Ovary (tissue), 9 donors: Measurements from ENCODE around the gene FNDC5. TPM values are rescaled to one million over a fixed set of nuclear protein-coding genes. Genes with fewer than 3 reads are reported as not detected.
A peak's percentile ranks its signal among the peaks of the same experiment; 100 is the strongest.

Experiments used
- DNase-seq, 5 donors: peaks; one replicate each; pipeline ENCODE4 v3.0.0-alpha.2; 2019 to 2020
- H3K27ac ChIP-seq, 2 donors: fragments of 200-600 bp; one replicate each; pipeline versions ENCODE4 v1.5.1 to v1.8.0; 2019 to 2022
- H3K27me3 ChIP-seq: fragments of 200-600 bp; one replicate; pipeline ENCODE4 v1.8.0; 2022
- H3K36me3 ChIP-seq: fragments of 200-600 bp; sonication (generic); one replicate; pipeline ENCODE4 v1.5.1; 2019
- H3K4me1 ChIP-seq: one replicate; pipeline ENCODE4 v1.8.1; 2013; ENCODE audit warnings: mild to moderate bottlenecking, moderate library complexity; ENCODE audit not compliant: insufficient read depth
- H3K4me3 ChIP-seq: fragments of 200-600 bp; sonication (generic); one replicate; pipeline ENCODE4 v1.5.1; 2017
- H3K9me3 ChIP-seq, 2 donors: fragments of 200-600 bp in 1 of 2; sonication (generic) in 1 of 2; one replicate each; pipeline versions ENCODE4 v1.5.1 to v1.8.1; 2013 to 2019; ENCODE audit warnings: mild to moderate bottlenecking in 1 of 2, moderate library complexity in 1 of 2
- CTCF ChIP-seq, 3 donors: fragments of 450-650 bp in 2 of 3; fragments of 200-600 bp in 1 of 3; IDR thresholded peaks; one replicate each; pipeline versions ENCODE4 v1.5.1 to v1.8.0; 2016 to 2022; ENCODE audit warnings: antibody characterized with exemption in 3 of 3, mild to moderate bottlenecking in 1 of 3
- EP300 ChIP-seq: sonication (generic); formaldehyde crosslinking; IDR thresholded peaks from one replicate; pipeline ENCODE4 v1.6.1; 2017; ENCODE audit warnings: antibody characterized with exemption
- POLR2A ChIP-seq: fragments of 450-650 bp; IDR thresholded peaks from one replicate; pipeline ENCODE4 v1.6.1; 2017; ENCODE audit warnings: antibody characterized with exemption, mild to moderate bottlenecking, moderate library complexity
- WGBS, 3 donors: extraction: QIAGEN DNeasy Blood & Tissue Kit in 1 of 3; methylation state at CpG; one replicate each; pipeline versions ENCODE4 v1.1.5 to v1.1.7; 2013 to 2017; 5-methylcytosine and 5-hydroxymethylcytosine counted together
- intact Hi-C, 4 donors: fragments of 100-400 bp; cut with DNase I; formaldehyde crosslinking; loops; one replicate each; pipeline versions ENCODE4 v1.11.0 to v1.15.1; 2022 to 2023
- polyA plus RNA-seq, 2 donors: library from polyadenylated mRNA; stranded (reverse); fragments of 200-250 nt in 1 of 2; fragments of 350-450 nt in 1 of 2; fragmentation: Illumina TruSeq in 1 of 2; extraction: RNeasy Lipid Tissue Mini Kit (QIAGEN cat#74804) in 1 of 2; gene quantifications; one replicate each; pipeline ENCODE4 v1.2.3, GENCODE V29; 2013 to 2014
- total RNA-seq, 7 donors: library from RNA; depleted of rRNA in 2 of 7; stranded (reverse); fragments of >200 nt in 2 of 7; fragmentation: NEBNext Ultra II Directional in 3 of 7; extraction: Animal tissue kit (Norgen Biotek cat#: 25700) in 3 of 7; gene quantifications; one replicate each; pipeline versions ENCODE4 v1.1.0 to v1.2.4, GENCODE V29; 2016 to 2023
- donor health status: DM: no; HTN: no; CAD: no; lungs with moderate emphysema.
- donor health status: DM: no; HTN: no; CAD: no.
- donor health status: Bipolar disorder and iron deficiency.
- donor health status: DM: yes; HTN: yes; CAD: no.
- donor health status: DM: no; HTN: no; CAD: no.
- donor health status: DM: yes; HTN: yes; CAD: no.

FNDC5 gene
- total and polyA plus RNA-seq, 9 donors = 4.2 to 25.4 (median 12.1) TPM

GRCh38 chr1:32888677-32889420 lies 18.1 kb upstream of the FNDC5 start:
- no peak overlapping the region for H3K27ac ChIP-seq
- H3K9me3 ChIP-seq = no peaks in the 10 kb centered on the region
- H3K4me1 ChIP-seq = peaks cover 2% of the 10 kb centered on the region
- H3K4me3 ChIP-seq = no peak overlapping the region
- DNase-seq = peak in 1 of 5 donors; percentile 22
- H3K36me3 ChIP-seq = no peaks in the 10 kb centered on the region
- no peak for TF ChIP-seq CTCF (IDR thresholded peaks at IDR 0.05)
- TF ChIP-seq EP300 = no peak
- no peak for TF ChIP-seq POLR2A
- intact Hi-C loops = no loop called here
- WGBS, 3 donors = 88 to 93% (median 91%) methylated on average over 24 of the region's 24 CpGs
- no peaks in the 10 kb centered on the region for H3K27me3 ChIP-seq

- no peak for TF ChIP-seq CTCF (IDR thresholded peaks at IDR 0.05)
- Histone ChIP-seq H3K27ac (no peak overlapping the region), H3K36me3 (no peaks in the 10 kb centered on the region), H3K27me3 (no peaks in the 10 kb centered on the region), H3K4me3 (no peak overlapping the region), H3K9me3 (no peaks in the 10 kb centered on the region), H3K4me1 (no peaks in the 10 kb centered on the region)
- 81 to 90% (median 86%) methylated on average over 3 of the region's 3 CpGs for WGBS, 3 donors
- peak in 1 of 5 donors; percentile 11 for DNase-seq
- intact Hi-C loops = no loop called here
Observed at GRCh38 chr1:32888134-32888533, 17.4 kb upstream of the FNDC5 start.

- Histone ChIP-seq H3K27me3 (no peaks in the 10 kb centered on the region), H3K9me3 (no peaks in the 10 kb centered on the region), H3K36me3 (no peaks in the 10 kb centered on the region), H3K4me3 (no peak overlapping the region), H3K27ac (no peak overlapping the region), H3K4me1 (no peaks in the 10 kb centered on the region)
- TF ChIP-seq POLR2A (no peak), CTCF (IDR thresholded peaks at IDR 0.05) (no peak), EP300 (no peak)
- intact Hi-C loops = no loop called here
- 81 to 84% (median 82%) methylated on average over 12 of the region's 12 CpGs for WGBS, 3 donors
- peak in 1 of 5 donors; percentile 21 for DNase-seq
Observed at GRCh38 chr1:32887623-32888022, 16.9 kb upstream of the FNDC5 start.

- H3K4me3 ChIP-seq = no peak overlapping the region
- no peak for DNase-seq
- H3K27ac ChIP-seq = no peak overlapping the region
- H3K36me3 ChIP-seq = no peaks in the 10 kb centered on the region
- TF ChIP-seq POLR2A (no peak), EP300 (no peak), CTCF (IDR thresholded peaks at IDR 0.05) (no peak)
- no peaks in the 10 kb centered on the region for H3K9me3 ChIP-seq
- intact Hi-C loops = no loop called here
- WGBS, 3 donors = 38 to 44% (median 44%) methylated on average over 18 to 19 of the region's 19 CpGs
- no peaks in the 10 kb centered on the region for H3K27me3 ChIP-seq
- H3K4me1 ChIP-seq = no peaks in the 10 kb centered on the region
Observed at GRCh38 chr1:32886828-32887414, 16.2 kb upstream of the FNDC5 start.
